ENCODE results near the gene MAS1. TPM values are rescaled to one million over a fixed set of nuclear protein-coding genes. Genes with fewer than 3 reads are reported as not detected.
A peak's percentile ranks its signal among the peaks of the same experiment; 100 is the strongest.
"Not testable (repeated sequence)": the region's sequence is repeated elsewhere in the genome, so short reads cannot be mapped to it uniquely, and the experiment has no call there.

MAS1 gene
- total RNA-seq, 3 donors from 2014 or later = not detected

- Mint-ChIP-seq H3K27me3 (ENCODE audit: low read depth) (peaks cover 5% of the 10 kb centered on the region), H3K9me3 (peaks cover 4% of the 10 kb centered on the region), H3K4me1 (ENCODE audit: low read depth) (peaks cover 8% of the 10 kb centered on the region), H3K36me3 (ENCODE audit: insufficient read depth) (no peaks in the 10 kb centered on the region), H3K4me3 (no peak overlapping the region)
- ATAC-seq (no peak), DNase-seq (no peak)
Measured at GRCh38 chr6:159916752-159917151, 26.0 kb downstream of the MAS1 start.

GRCh38 chr6:159919011-159919511 lies 28.3 kb downstream of the MAS1 start:
- H3K36me3 Mint-ChIP-seq (ENCODE audit: insufficient read depth) = no peaks in the 10 kb centered on the region
- ATAC-seq = no peak
- H3K4me3 Mint-ChIP-seq = no peak overlapping the region
- H3K4me1 Mint-ChIP-seq (ENCODE audit: low read depth) = peaks cover 4% of the 10 kb centered on the region
- peaks cover 6% of the 10 kb centered on the region for H3K9me3 Mint-ChIP-seq
- H3K27me3 Mint-ChIP-seq (ENCODE audit: low read depth) = peaks cover 4% of the 10 kb centered on the region
- no peak for DNase-seq

- Mint-ChIP-seq H3K4me1 (ENCODE audit: low read depth) (no peaks in the 10 kb centered on the region), H3K27me3 (ENCODE audit: low read depth) (peaks cover 4% of the 10 kb centered on the region), H3K36me3 (ENCODE audit: insufficient read depth) (no peaks in the 10 kb centered on the region), H3K4me3 (no peak overlapping the region), H3K9me3 (peaks cover 13% of the 10 kb centered on the region)
- DNase-seq = no peak
- ATAC-seq = no peak
Measured at GRCh38 chr6:159919800-159920199, 29.0 kb downstream of the MAS1 start.

GRCh38 chr6:159924150-159924549 lies 33.4 kb downstream of the MAS1 start:
- H3K4me1 Mint-ChIP-seq (ENCODE audit: low read depth); H3K4me3 Mint-ChIP-seq; H3K27me3 Mint-ChIP-seq (ENCODE audit: low read depth); ATAC-seq; H3K36me3 Mint-ChIP-seq (ENCODE audit: insufficient read depth); DNase-seq: not testable (repeated sequence)
- peaks cover 13% of the 10 kb centered on the region for H3K9me3 Mint-ChIP-seq

DNA sequence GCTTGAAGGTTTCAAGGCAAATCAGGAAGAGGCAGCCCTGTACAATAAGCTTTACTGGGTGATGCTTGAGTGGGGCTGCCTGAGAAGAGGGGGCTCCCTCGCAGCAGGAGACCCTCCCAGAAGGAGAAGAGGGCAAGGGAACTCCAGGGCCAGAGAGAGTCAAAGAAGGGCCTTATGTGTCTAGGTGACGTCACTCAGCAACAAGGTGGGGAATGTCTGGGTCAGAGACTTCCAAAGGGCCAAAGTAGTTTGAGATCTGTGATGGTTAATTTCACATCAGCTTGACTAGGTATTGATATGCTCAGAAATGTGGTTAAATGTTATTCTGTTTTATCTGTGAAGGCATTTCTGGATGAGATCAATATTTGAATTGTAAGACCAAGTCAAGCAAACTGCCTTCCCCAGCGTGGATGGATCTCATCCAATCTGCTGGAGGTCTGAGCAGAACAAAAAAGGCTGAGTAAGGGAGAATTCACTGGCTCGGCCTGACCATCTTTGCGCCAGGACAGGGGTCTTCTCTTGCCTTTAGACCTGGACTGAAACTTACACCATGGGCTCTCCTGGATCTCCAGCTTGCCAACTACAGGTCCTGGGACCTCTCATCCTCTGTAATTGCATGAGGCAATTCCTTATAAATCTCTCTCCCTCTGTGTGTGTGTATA lies 35.9 kb downstream of the MAS1 start:
- Mint-ChIP-seq H3K4me3 (no peak overlapping the region), H3K4me1 (ENCODE audit: low read depth) (peaks cover 24% of the 10 kb centered on the region), H3K36me3 (ENCODE audit: insufficient read depth) (no peaks in the 10 kb centered on the region), H3K9me3 (peaks cover 10% of the 10 kb centered on the region), H3K27me3 (ENCODE audit: low read depth) (peaks cover 4% of the 10 kb centered on the region)
- DNase-seq (no peak), ATAC-seq (no peak)

DNA sequence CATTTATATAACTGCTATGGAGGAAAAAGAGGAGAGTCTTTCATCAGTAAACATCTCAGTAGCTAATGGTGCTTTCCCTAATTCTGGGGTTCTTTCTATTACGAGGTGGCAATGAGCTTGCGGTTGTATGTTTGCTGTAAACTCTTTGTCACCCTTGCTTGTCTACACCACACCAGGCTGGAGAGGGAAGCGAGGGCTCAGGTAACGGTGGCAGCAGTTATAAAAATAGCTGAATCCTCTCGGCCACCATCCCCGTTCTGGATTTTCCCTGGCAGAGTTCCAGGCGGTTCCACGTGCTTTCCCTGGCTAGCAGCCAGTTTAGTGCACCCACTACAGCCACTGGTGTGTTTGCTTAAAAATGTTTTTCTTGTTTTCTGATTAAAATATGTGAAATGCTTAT lies 39.0 kb downstream of the MAS1 start:
- peaks cover 30% of the 10 kb centered on the region for H3K4me1 Mint-ChIP-seq (ENCODE audit: low read depth)
- DNase-seq = peak; percentile 39

DNA sequence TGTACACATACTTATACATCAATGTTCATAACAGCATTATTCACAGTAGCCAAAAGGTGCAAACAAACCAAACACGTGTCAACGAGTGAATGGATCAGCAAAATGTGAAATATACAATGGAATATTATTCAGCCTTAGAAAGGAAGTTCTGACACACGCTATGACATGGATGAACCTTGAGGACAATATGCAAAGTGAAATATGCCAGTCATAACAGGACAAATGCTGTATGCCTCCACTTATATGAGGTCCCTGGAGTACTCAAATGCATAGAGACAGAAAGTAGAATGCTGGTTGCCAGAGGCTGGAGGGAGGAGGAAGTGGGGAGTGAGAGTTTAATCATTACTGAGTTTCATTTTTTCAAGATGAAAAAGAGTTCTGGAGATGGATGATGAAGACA lies 40.3 kb downstream of the MAS1 start:
- H3K36me3 Mint-ChIP-seq (ENCODE audit: insufficient read depth) = no peaks in the 10 kb centered on the region
- H3K4me1 Mint-ChIP-seq (ENCODE audit: low read depth) = peaks cover 30% of the 10 kb centered on the region
- H3K9me3 Mint-ChIP-seq = peaks cover 4% of the 10 kb centered on the region
- H3K4me3 Mint-ChIP-seq = no peak overlapping the region
- peak; percentile 92 for ATAC-seq
- DNase-seq = no peak
- H3K27me3 Mint-ChIP-seq (ENCODE audit: low read depth) = no peaks in the 10 kb centered on the region

More for the DNA sequence above, 39.0 kb downstream of the MAS1 start:
- H3K27me3 Mint-ChIP-seq (ENCODE audit: low read depth) = no peaks in the 10 kb centered on the region
- no peak overlapping the region for H3K4me3 Mint-ChIP-seq
- peak in 1 of 2 donors; percentile 25 for ATAC-seq
- H3K9me3 Mint-ChIP-seq = no peaks in the 10 kb centered on the region
- no peaks in the 10 kb centered on the region for H3K36me3 Mint-ChIP-seq (ENCODE audit: insufficient read depth)

DNA sequence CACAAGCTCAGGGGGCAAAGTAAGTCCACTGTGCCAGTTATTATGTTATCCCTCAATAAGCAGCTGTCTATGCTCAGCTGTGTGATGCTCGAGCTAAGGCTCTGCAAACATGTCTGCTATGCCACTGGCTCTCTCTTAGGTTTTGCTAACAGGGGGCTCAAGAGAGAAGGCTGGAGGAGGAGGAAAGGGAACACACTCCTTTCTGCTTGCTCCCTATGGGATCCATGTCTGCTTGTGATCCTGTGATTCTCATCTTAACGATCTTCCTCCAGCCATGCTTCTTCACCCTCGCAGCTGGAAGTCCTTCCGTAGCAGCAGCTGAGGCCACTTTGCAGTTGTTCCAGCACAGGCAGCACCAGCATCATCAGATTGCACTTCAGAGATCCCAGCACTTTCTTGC lies 41.1 kb downstream of the MAS1 start:
- Mint-ChIP-seq H3K27me3 (ENCODE audit: low read depth) (no peaks in the 10 kb centered on the region), H3K4me1 (ENCODE audit: low read depth) (peaks cover 30% of the 10 kb centered on the region), H3K36me3 (ENCODE audit: insufficient read depth) (no peaks in the 10 kb centered on the region), H3K9me3 (peaks cover 4% of the 10 kb centered on the region), H3K4me3 (no peak overlapping the region)
- ATAC-seq (no peak), DNase-seq (no peak)

DNA sequence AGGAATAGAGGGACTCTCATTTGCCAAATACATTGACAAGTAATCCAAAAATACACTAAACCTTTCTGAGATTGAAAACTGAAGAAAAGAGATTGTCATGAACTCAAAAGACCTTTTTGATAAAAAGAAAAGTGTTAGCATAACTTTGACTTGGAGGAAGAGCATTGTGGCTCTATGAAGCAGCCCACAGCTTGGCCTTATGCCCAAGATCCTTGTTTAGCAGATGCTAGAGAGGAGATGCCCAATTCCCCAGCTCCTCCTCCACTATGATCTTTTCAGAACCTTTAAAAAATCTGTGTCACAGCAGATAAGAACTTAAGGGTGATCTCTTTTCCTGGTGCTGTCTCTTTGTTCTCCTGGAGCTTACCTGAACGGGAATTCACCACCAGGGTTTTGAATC lies 42.3 kb downstream of the MAS1 start:
- H3K27me3 Mint-ChIP-seq (ENCODE audit: low read depth) = no peaks in the 10 kb centered on the region
- peaks cover 30% of the 10 kb centered on the region for H3K4me1 Mint-ChIP-seq (ENCODE audit: low read depth)
- no peaks in the 10 kb centered on the region for H3K36me3 Mint-ChIP-seq (ENCODE audit: insufficient read depth)
- H3K9me3 Mint-ChIP-seq = peaks cover 4% of the 10 kb centered on the region
- no peak overlapping the region for H3K4me3 Mint-ChIP-seq
- DNase-seq (no peak), ATAC-seq (no peak)

DNA sequence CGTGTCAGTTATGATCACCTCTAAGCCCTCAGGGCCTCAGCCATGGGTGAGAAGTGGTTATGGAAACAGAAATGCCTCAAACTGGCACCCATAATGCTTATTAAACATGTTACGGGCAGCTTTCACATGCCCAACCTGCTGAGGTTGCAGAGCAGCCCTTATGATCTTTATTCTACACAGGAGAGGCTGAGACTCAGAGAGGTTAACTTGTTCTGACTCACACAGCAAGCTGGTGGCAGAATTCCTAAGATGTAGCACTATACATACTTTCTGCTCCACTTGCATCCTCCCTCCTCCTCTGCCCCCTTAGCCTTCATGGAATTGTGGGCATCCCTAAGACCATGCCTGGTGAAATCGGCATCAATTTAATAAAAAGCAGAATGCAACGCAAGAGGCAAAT lies 43.4 kb downstream of the MAS1 start:
- Mint-ChIP-seq H3K4me3 (no peak overlapping the region), H3K9me3 (peaks cover 4% of the 10 kb centered on the region), H3K36me3 (ENCODE audit: insufficient read depth) (no peaks in the 10 kb centered on the region), H3K27me3 (ENCODE audit: low read depth) (no peaks in the 10 kb centered on the region), H3K4me1 (ENCODE audit: low read depth) (peaks cover 29% of the 10 kb centered on the region)
- no peak for ATAC-seq
- no peak for DNase-seq

GRCh38 chr6:159935065-159935464 lies 44.3 kb downstream of the MAS1 start:
- Mint-ChIP-seq H3K36me3 (ENCODE audit: insufficient read depth) (no peaks in the 10 kb centered on the region), H3K27me3 (ENCODE audit: low read depth) (no peaks in the 10 kb centered on the region), H3K4me3 (no peak overlapping the region), H3K9me3 (peaks cover 4% of the 10 kb centered on the region), H3K4me1 (ENCODE audit: low read depth) (peaks cover 20% of the 10 kb centered on the region)
- DNase-seq (no peak), ATAC-seq (no peak)

DNA sequence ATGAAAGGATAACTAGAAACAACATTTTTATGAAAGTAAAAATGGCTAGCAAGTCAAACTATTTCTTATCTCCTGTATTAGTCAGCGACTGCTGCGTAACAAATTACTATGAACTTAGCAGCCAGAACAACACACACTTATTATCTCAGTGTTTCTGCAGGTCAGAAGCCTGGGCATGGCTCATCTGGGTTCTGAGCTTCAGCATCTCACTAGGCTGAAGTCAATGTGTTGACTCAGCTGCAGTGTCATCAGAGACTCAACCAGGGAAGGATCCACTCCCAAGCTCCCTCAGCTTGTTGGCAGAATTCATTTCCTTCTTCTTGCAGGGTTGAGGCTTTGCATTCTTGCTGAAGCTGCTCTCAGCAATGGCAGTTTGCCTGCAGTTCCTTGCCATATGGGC lies 44.8 kb downstream of the MAS1 start:
- DNase-seq (no peak), ATAC-seq (no peak)
- Mint-ChIP-seq H3K9me3 (peaks cover 4% of the 10 kb centered on the region), H3K27me3 (ENCODE audit: low read depth) (no peaks in the 10 kb centered on the region), H3K4me1 (ENCODE audit: low read depth) (peaks cover 15% of the 10 kb centered on the region), H3K36me3 (ENCODE audit: insufficient read depth) (no peaks in the 10 kb centered on the region), H3K4me3 (no peak overlapping the region)

GRCh38 chr6:159939591-159940016 lies 48.8 kb downstream of the MAS1 start:
- Mint-ChIP-seq H3K4me1 (ENCODE audit: low read depth) (no peaks in the 10 kb centered on the region), H3K27me3 (ENCODE audit: low read depth) (no peaks in the 10 kb centered on the region), H3K36me3 (ENCODE audit: insufficient read depth) (no peaks in the 10 kb centered on the region), H3K4me3 (no peak overlapping the region), H3K9me3 (peaks cover 10% of the 10 kb centered on the region)
- DNase-seq = no peak
- ATAC-seq = no peak

Data from activated T-cell treated with anti-CD3 and anti-CD28 coated beads, Interleukin-2, amount 50 U/mL, for 4 hours (primary cell).